ENCODE results near the gene ARL6IP6. TPM values are rescaled to one million over a fixed set of nuclear protein-coding genes. Genes with fewer than 3 reads are reported as not detected.

The ARL6IP6 gene
- total RNA-seq, 1 experiment from 2014 or later, result 38.9 TPM

GRCh38 chr2:152796941-152797340 is 78.5 kb downstream of the ARL6IP6 start:
- TF ChIP-seq TCF7L2 (IDR thresholded peaks at IDR 0.05; ENCODE audit: low read depth, low read length) (no peak), REST (IDR thresholded peaks at IDR 0.05; ENCODE audit: insufficient read depth in 1 of 2, low read depth in 2 of 2, low read length in 1 of 2) (no peak), SIN3A (IDR thresholded peaks at IDR 0.05; ENCODE audit: borderline replicate concordance, insufficient read depth, low read depth, low read length) (no peak), POLR2AphosphoS5 (IDR thresholded peaks at IDR 0.05; ENCODE audit: low read depth, low read length) (no peak)
- TF ChIP-seq, protein P1, sequence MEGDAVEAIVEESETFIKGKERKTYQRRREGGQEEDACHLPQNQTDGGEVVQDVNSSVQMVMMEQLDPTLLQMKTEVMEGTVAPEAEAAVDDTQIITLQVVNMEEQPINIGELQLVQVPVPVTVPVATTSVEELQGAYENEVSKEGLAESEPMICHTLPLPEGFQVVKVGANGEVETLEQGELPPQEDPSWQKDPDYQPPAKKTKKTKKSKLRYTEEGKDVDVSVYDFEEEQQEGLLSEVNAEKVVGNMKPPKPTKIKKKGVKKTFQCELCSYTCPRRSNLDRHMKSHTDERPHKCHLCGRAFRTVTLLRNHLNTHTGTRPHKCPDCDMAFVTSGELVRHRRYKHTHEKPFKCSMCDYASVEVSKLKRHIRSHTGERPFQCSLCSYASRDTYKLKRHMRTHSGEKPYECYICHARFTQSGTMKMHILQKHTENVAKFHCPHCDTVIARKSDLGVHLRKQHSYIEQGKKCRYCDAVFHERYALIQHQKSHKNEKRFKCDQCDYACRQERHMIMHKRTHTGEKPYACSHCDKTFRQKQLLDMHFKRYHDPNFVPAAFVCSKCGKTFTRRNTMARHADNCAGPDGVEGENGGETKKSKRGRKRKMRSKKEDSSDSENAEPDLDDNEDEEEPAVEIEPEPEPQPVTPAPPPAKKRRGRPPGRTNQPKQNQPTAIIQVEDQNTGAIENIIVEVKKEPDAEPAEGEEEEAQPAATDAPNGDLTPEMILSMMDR (IDR thresholded peaks at IDR 0.05), result no peak
- H3K4me1 ChIP-seq (ENCODE audit: control insufficient read depth, insufficient read depth, low read length), result no peaks in the 10 kb centered on the region
- no peaks in the 10 kb centered on the region for H3K9me3 ChIP-seq (ENCODE audit: control insufficient read depth, insufficient read depth, low read depth, low read length)
- in situ Hi-C loops (cut with HindIII; ENCODE audit: low pct_unique_long_range_greater_than_20kb, low sequenced_read_pairs) (no loop called here), intact Hi-C loops (cut with micrococcal nuclease; ENCODE audit: unreplicated experiment) (no loop called here)
- H3K36me3 ChIP-seq (ENCODE audit: control insufficient read depth, insufficient read depth, low read length), result no peaks in the 10 kb centered on the region
- no peak overlapping the region for H3K4me3 ChIP-seq (ENCODE audit: low read depth in 2 of 2, low read length in 2 of 2)
- H3K27ac ChIP-seq (ENCODE audit: low read length), result no peak overlapping the region
- CTCF ChIA-PET, result no interaction called here
- POLR2A ChIA-PET, result no interaction called here
- BruUV-seq (replicated peaks), result no TSS peak
- ATAC-seq (no peak), DNase-seq (ENCODE audit: low read depth, low spot score) (no peak)
- H3K27me3 ChIP-seq (ENCODE audit: control insufficient read depth, insufficient read depth, low read length), result no peaks in the 10 kb centered on the region

- CTCF ChIA-PET, result no interaction called here
- H3K4me3 ChIP-seq (ENCODE audit: low read depth in 2 of 2, low read length in 2 of 2), result no peak overlapping the region
Measured at GRCh38 chr2:152804687-152805408, 86.4 kb downstream of the ARL6IP6 start.

More at GRCh38 chr2:152804687-152805408, 86.4 kb downstream of the ARL6IP6 start:
- in situ Hi-C loops (cut with HindIII; ENCODE audit: low pct_unique_long_range_greater_than_20kb, low sequenced_read_pairs), result no loop called here
- intact Hi-C loops (cut with micrococcal nuclease; ENCODE audit: unreplicated experiment), result no loop called here
- Histone ChIP-seq H3K9me3 (ENCODE audit: control insufficient read depth, insufficient read depth, low read depth, low read length) (no peaks in the 10 kb centered on the region), H3K4me1 (ENCODE audit: control insufficient read depth, insufficient read depth, low read length) (no peaks in the 10 kb centered on the region), H3K27ac (ENCODE audit: low read length) (no peak overlapping the region), H3K36me3 (ENCODE audit: control insufficient read depth, insufficient read depth, low read length) (no peaks in the 10 kb centered on the region), H3K27me3 (ENCODE audit: control insufficient read depth, insufficient read depth, low read length) (no peaks in the 10 kb centered on the region)
- POLR2A ChIA-PET, result no interaction called here
- ATAC-seq, result no peak
- BruUV-seq (replicated peaks), result no TSS peak
- no peak for DNase-seq (ENCODE audit: low read depth, low spot score)
- TF ChIP-seq REST (IDR thresholded peaks at IDR 0.05; ENCODE audit: insufficient read depth in 1 of 2, low read depth in 2 of 2, low read length in 1 of 2), result no peak
- TF ChIP-seq POLR2AphosphoS5 (IDR thresholded peaks at IDR 0.05; ENCODE audit: low read depth, low read length), result no peak
- TF ChIP-seq, protein P1 (IDR thresholded peaks at IDR 0.05), result no peak
- no peak for TF ChIP-seq TCF7L2 (IDR thresholded peaks at IDR 0.05; ENCODE audit: low read depth, low read length)
- no peak for TF ChIP-seq SIN3A (IDR thresholded peaks at IDR 0.05; ENCODE audit: borderline replicate concordance, insufficient read depth, low read depth, low read length)

Measured in Panc1 (cell line).